HEK293T (cell line): ENCODE results near the gene ADAMTS8.

ENCODE experiments used
- CTCF ChIA-PET: fragments of 350-600 bp; formaldehyde crosslinking; extraction: SDS; loops from one replicate; lab custom pipeline; 2021; ENCODE audit warnings: antibody characterized with exemption, inconsistent platforms; lab: Yijun Ruan, JAX
- POLR2A ChIA-PET: fragments of 350-600 bp; formaldehyde crosslinking; extraction: SDS; loops from one replicate; lab custom pipeline; 2020; ENCODE audit warnings: antibody characterized with exemption, inconsistent platforms; lab: Yijun Ruan, JAX
- DNase-seq: peaks from one replicate; pipeline ENCODE4 v3.0.0; 2012; ENCODE audit warnings: mixed read lengths; ENCODE audit errors: extremely low spot score
- ARNT ChIP-seq: fragments of 450-650 bp; IDR thresholded peaks from 2 replicates; pipeline ENCODE4 v1.6.1; 2017; ENCODE audit warnings: mild to moderate bottlenecking
- BHLHE40 ChIP-seq: fragments of 450-650 bp; IDR thresholded peaks from 2 replicates; pipeline ENCODE4 v1.6.1; 2016; ENCODE audit warnings: mild to moderate bottlenecking, moderate library complexity, borderline replicate concordance
- CTBP1 ChIP-seq: fragments of 450-650 bp; IDR thresholded peaks from 2 replicates; pipeline ENCODE4 v1.6.1; 2016; ENCODE audit warnings: borderline replicate concordance
- ELF4 ChIP-seq: fragments of 450-650 bp; IDR thresholded peaks from 2 replicates; pipeline ENCODE4 v1.6.1; 2017; ENCODE audit warnings: antibody characterized with exemption
- FOXA1 ChIP-seq: fragments of 450-650 bp; IDR thresholded peaks from 2 replicates; pipeline ENCODE4 v1.6.1; 2016; ENCODE audit warnings: mild to moderate bottlenecking
- FOXK2 ChIP-seq: fragments of 450-650 bp; IDR thresholded peaks from 2 replicates; pipeline ENCODE4 v1.6.1; 2016; ENCODE audit warnings: mild to moderate bottlenecking
- FOXM1 ChIP-seq: fragments of 450-650 bp; IDR thresholded peaks from 2 replicates; pipeline ENCODE4 v1.6.1; 2017; ENCODE audit warnings: mild to moderate bottlenecking, borderline replicate concordance
- HDGF ChIP-seq: fragments of 450-650 bp; IDR thresholded peaks from 2 replicates; pipeline ENCODE4 v1.6.1; 2017; ENCODE audit warnings: antibody characterized with exemption, borderline replicate concordance
- L3MBTL2 ChIP-seq: fragments of 450-650 bp; conservative IDR thresholded peaks from 2 replicates; pipeline ENCODE4 v1.6.1; 2016; ENCODE audit warnings: mild to moderate bottlenecking
- LEF1 ChIP-seq: fragments of 450-650 bp; IDR thresholded peaks from 2 replicates; pipeline ENCODE4 v1.6.1; 2017; ENCODE audit warnings: mild to moderate bottlenecking, borderline replicate concordance
- NFRKB ChIP-seq: fragments of 450-650 bp; IDR thresholded peaks from 2 replicates; pipeline ENCODE4 v1.6.1; 2016; ENCODE audit warnings: mild to moderate bottlenecking, moderate library complexity
- PKNOX1 ChIP-seq: fragments of 450-650 bp; IDR thresholded peaks from 2 replicates; pipeline ENCODE4 v1.6.1; 2016
- SP1 ChIP-seq: fragments of 450-650 bp; IDR thresholded peaks from 2 replicates; pipeline ENCODE4 v1.6.1; 2017
- SUZ12 ChIP-seq: fragments of 450-650 bp; IDR thresholded peaks from 2 replicates; pipeline ENCODE4 v1.6.1; 2016; ENCODE audit warnings: mild to moderate bottlenecking
- TARDBP ChIP-seq: fragments of 450-650 bp; IDR thresholded peaks from 2 replicates; pipeline ENCODE4 v1.6.1; 2016
- ZNF384 ChIP-seq: fragments of 450-650 bp; IDR thresholded peaks from 2 replicates; pipeline ENCODE4 v1.6.1; 2016

Gene ADAMTS8

GRCh38 chr11:130403967-130404366, 24.4 kb downstream of the ADAMTS8 start:
- CTCF ChIA-PET: no interaction called here
- POLR2A ChIA-PET: no interaction called here
- DNase-seq: no peak
- no peak for TF ChIP-seq SP1
- TF ChIP-seq CTBP1: no peak
- no peak for TF ChIP-seq ELF4
- TF ChIP-seq PKNOX1: no peak
- no peak for TF ChIP-seq LEF1
- no peak for TF ChIP-seq TARDBP
- no peak for TF ChIP-seq FOXM1
- TF ChIP-seq HDGF: no peak
- TF ChIP-seq SUZ12: no peak
- no peak for TF ChIP-seq FOXK2
- TF ChIP-seq NFRKB: no peak

GRCh38 chr11:130403271-130403804, 25.1 kb downstream of the ADAMTS8 start:
- no peak for DNase-seq
- ChIA-PET CTCF (no interaction called here), POLR2A (no interaction called here)
- TF ChIP-seq PKNOX1 (no peak), FOXK2 (no peak)

- DNase-seq: no peak
- ChIA-PET POLR2A (no interaction called here), CTCF (no interaction called here)
- no peak for TF ChIP-seq CTBP1
- TF ChIP-seq FOXK2: no peak
Observed at GRCh38 chr11:130402570-130402969, 25.8 kb downstream of the ADAMTS8 start.

GRCh38 chr11:130400781-130401483, 27.5 kb downstream of the ADAMTS8 start:
- no peak for TF ChIP-seq FOXK2
- no peak for TF ChIP-seq ZNF384
- no peak for TF ChIP-seq ARNT
- TF ChIP-seq HDGF: no peak
- TF ChIP-seq FOXA1: no peak
- no peak for TF ChIP-seq PKNOX1
- TF ChIP-seq BHLHE40: no peak
- no peak for TF ChIP-seq FOXM1
- no peak for TF ChIP-seq LEF1
- no peak for TF ChIP-seq SUZ12
- TF ChIP-seq L3MBTL2: no peak
- no peak for TF ChIP-seq SP1
- no peak for TF ChIP-seq TARDBP
- no peak for TF ChIP-seq NFRKB
- TF ChIP-seq CTBP1: no peak
- no peak for TF ChIP-seq ELF4
- DNase-seq: no peak
- CTCF ChIA-PET: interaction anchor here (0.8 kb wide), 1 partner anchor 15 kb away, joined by 3 read pairs; no protein-coding TSS in a partner anchor
- POLR2A ChIA-PET: no interaction called here

- ChIA-PET POLR2A (no interaction called here), CTCF (no interaction called here)
- DNase-seq: no peak
- no peak for TF ChIP-seq SP1
- no peak for TF ChIP-seq ARNT
- no peak for TF ChIP-seq LEF1
- no peak for TF ChIP-seq FOXA1
- TF ChIP-seq PKNOX1: no peak
- no peak for TF ChIP-seq ELF4
- no peak for TF ChIP-seq NFRKB
- no peak for TF ChIP-seq TARDBP
- TF ChIP-seq L3MBTL2: no peak
- no peak for TF ChIP-seq SUZ12
- no peak for TF ChIP-seq ZNF384
- no peak for TF ChIP-seq CTBP1
- no peak for TF ChIP-seq FOXM1
Observed at GRCh38 chr11:130399196-130399595, 29.2 kb downstream of the ADAMTS8 start.

- ChIA-PET CTCF (no interaction called here), POLR2A (no interaction called here)
- TF ChIP-seq TARDBP (no peak), BHLHE40 (no peak), CTBP1 (no peak), ELF4 (no peak), ZNF384 (no peak), HDGF (no peak), NFRKB (no peak), ARNT (no peak)
- DNase-seq: no peak
Observed at GRCh38 chr11:130397780-130398179, 30.6 kb downstream of the ADAMTS8 start.
